Mesenchymal stem cell (in vitro differentiated cells and primary cell): ENCODE data around the gene GNAO1.

Experiments
- DNase-seq: peaks from one replicate; pipeline ENCODE4 v3.0.0-alpha.2; 2013
- H2AFZ ChIP-seq: one replicate; pipeline ENCODE4 v1.6.1; 2013; ENCODE audit warnings: low read depth, mild to moderate bottlenecking, control low read depth, inconsistent platforms, low read length, moderate library complexity
- H2AK5ac ChIP-seq: 2 replicates; pipeline ENCODE4 v1.6.1; 2013; ENCODE audit warnings: low read length, moderate library complexity, mild to moderate bottlenecking, inconsistent platforms; ENCODE audit not compliant: severe bottlenecking
- H2BK120ac ChIP-seq: one replicate; pipeline ENCODE4 v1.6.1; 2013; ENCODE audit warnings: low read depth, mild to moderate bottlenecking, inconsistent platforms, low read length, moderate library complexity
- H2BK12ac ChIP-seq, 2 experiments: one replicate each; pipeline ENCODE4 v1.6.1; 2013; ENCODE audit warnings: inconsistent platforms in 2 of 2, low read length in 2 of 2, mild to moderate bottlenecking in 2 of 2, moderate library complexity in 2 of 2, control low read depth in 1 of 2
- H2BK15ac ChIP-seq: one replicate; pipeline ENCODE4 v1.6.1; 2013; ENCODE audit warnings: mild to moderate bottlenecking, low read depth, inconsistent platforms; ENCODE audit not compliant: poor library complexity, severe bottlenecking
- H2BK5ac ChIP-seq: 2 replicates; pipeline ENCODE4 v1.6.1; 2013; ENCODE audit warnings: low read depth, mild to moderate bottlenecking, low read length, control low read depth, inconsistent platforms; ENCODE audit not compliant: poor library complexity, severe bottlenecking
- H3K14ac ChIP-seq, 2 experiments: one replicate each; pipeline ENCODE4 v1.6.1; 2013; ENCODE audit warnings: inconsistent platforms in 2 of 2, low read length in 2 of 2, control low read depth in 1 of 2, mild to moderate bottlenecking in 1 of 2, moderate library complexity in 1 of 2
- H3K18ac ChIP-seq, 2 experiments: one replicate each; pipeline ENCODE4 v1.6.1; 2013; ENCODE audit warnings: inconsistent platforms in 2 of 2, low read length in 2 of 2, control low read depth in 1 of 2, low read depth in 1 of 2, mild to moderate bottlenecking in 1 of 2
- H3K23ac ChIP-seq, 2 experiments: one replicate each; pipeline ENCODE4 v1.6.1; 2013; ENCODE audit warnings: inconsistent platforms in 2 of 2, low read length in 2 of 2, mild to moderate bottlenecking in 2 of 2, moderate library complexity in 2 of 2, control low read depth in 1 of 2
- H3K27ac ChIP-seq: 2 replicates; pipeline ENCODE4 v1.5.1; 2013; ENCODE audit warnings: mild to moderate bottlenecking, moderate library complexity, low read length, control low read depth, inconsistent platforms; ENCODE audit not compliant: poor library complexity, severe bottlenecking
- H3K27me3 ChIP-seq, 2 experiments: 2 replicates each; pipeline versions ENCODE4 v1.6.1 to v1.7.0; 2013; ENCODE audit warnings: low read length in 2 of 2, mild to moderate bottlenecking in 2 of 2, moderate library complexity in 2 of 2, control low read depth in 1 of 2, inconsistent platforms in 1 of 2; ENCODE audit not compliant: control insufficient read depth in 1 of 2, insufficient read depth in 1 of 2
- H3K36me3 ChIP-seq, 2 experiments: 2 replicates each; pipeline versions ENCODE4 v1.6.1 to v1.7.0; 2013; ENCODE audit warnings: low read length in 2 of 2, control low read depth in 1 of 2, inconsistent platforms in 1 of 2, low read depth in 1 of 2, mild to moderate bottlenecking in 1 of 2; ENCODE audit not compliant: insufficient read depth in 2 of 2, control insufficient read depth in 1 of 2
- H3K4ac ChIP-seq, 2 experiments: one replicate each; pipeline ENCODE4 v1.6.1; 2013; ENCODE audit warnings: inconsistent platforms in 2 of 2, low read length in 2 of 2, mild to moderate bottlenecking in 2 of 2, moderate library complexity in 2 of 2, control low read depth in 1 of 2, low read depth in 1 of 2
- H3K4me1 ChIP-seq: 2 replicates; pipeline ENCODE4 v1.6.1; 2013; ENCODE audit warnings: low read depth, low read length, control low read depth; ENCODE audit not compliant: control insufficient read depth, insufficient read depth
- H3K4me2 ChIP-seq: 2 replicates; pipeline ENCODE4 v1.6.1; 2013; ENCODE audit warnings: low read length, mild to moderate bottlenecking, inconsistent platforms; ENCODE audit not compliant: poor library complexity, severe bottlenecking
- H3K4me3 ChIP-seq, 2 experiments: 2 replicates each; pipeline versions ENCODE4 v1.5.1 to v1.7.0; 2013; ENCODE audit warnings: low read length in 2 of 2, mild to moderate bottlenecking in 2 of 2, control low read depth in 1 of 2, low read depth in 1 of 2; ENCODE audit not compliant: insufficient read depth in 1 of 2
- H3K79me1 ChIP-seq: replicated peaks from 2 replicates; pipeline ENCODE4 v1.6.1; 2013; ENCODE audit warnings: mild to moderate bottlenecking, control low read depth, low read length, inconsistent platforms; ENCODE audit not compliant: poor library complexity, severe bottlenecking
- H3K9ac ChIP-seq: 2 replicates; pipeline ENCODE4 v1.7.0; 2013; ENCODE audit warnings: mild to moderate bottlenecking, low read length, moderate library complexity
- H3K9me3 ChIP-seq: 2 replicates; pipeline ENCODE4 v1.7.0; 2013; ENCODE audit warnings: mild to moderate bottlenecking, low read length; ENCODE audit not compliant: control insufficient read depth
- H4K8ac ChIP-seq: one replicate; pipeline ENCODE4 v1.6.1; 2013; ENCODE audit warnings: inconsistent platforms, mild to moderate bottlenecking, low read length, moderate library complexity
- H4K91ac ChIP-seq: one replicate; pipeline ENCODE4 v1.6.1; 2013; ENCODE audit warnings: mild to moderate bottlenecking, low read length, inconsistent platforms
- WGBS: methylation state at CpG from one replicate; pipeline ENCODE4 v1.1.7; 2013; ENCODE audit warnings: mixed read lengths; 5-methylcytosine and 5-hydroxymethylcytosine counted together

GNAO1 gene

GRCh38 chr16:56363181-56363716 lies 172.0 kb downstream of the GNAO1 start:
- H3K4me1 ChIP-seq = peaks cover 5% of the 10 kb centered on the region
- no peaks in the 10 kb centered on the region for H3K27me3 ChIP-seq
- no peak overlapping the region for H3K18ac ChIP-seq
- no peak overlapping the region for H3K27ac ChIP-seq
- H3K9me3 ChIP-seq = no peaks in the 10 kb centered on the region
- WGBS = over 99% methylated on average over 5 of the region's 6 CpGs
- H2AFZ ChIP-seq = no peak overlapping the region
- peaks cover 29% of the 10 kb centered on the region for H3K79me1 ChIP-seq
- peaks cover 64 to 76% of the 10 kb centered on the region in 2 experiments for H3K36me3 ChIP-seq
- no peak overlapping the region for H2AK5ac ChIP-seq
- no peak overlapping the region for H3K14ac ChIP-seq
- no peak overlapping the region for H2BK5ac ChIP-seq
- no peak overlapping the region for H2BK15ac ChIP-seq
- DNase-seq = no peak
- H3K9ac ChIP-seq = no peak overlapping the region
- no peak overlapping the region for H4K8ac ChIP-seq
- H4K91ac ChIP-seq = no peak overlapping the region
- H3K4ac ChIP-seq = no peak overlapping the region
- no peak overlapping the region for H2BK12ac ChIP-seq
- no peak overlapping the region for H2BK120ac ChIP-seq
- H3K4me2 ChIP-seq = no peak overlapping the region
- no peak overlapping the region for H3K4me3 ChIP-seq
- no peak overlapping the region for H3K23ac ChIP-seq

DNA sequence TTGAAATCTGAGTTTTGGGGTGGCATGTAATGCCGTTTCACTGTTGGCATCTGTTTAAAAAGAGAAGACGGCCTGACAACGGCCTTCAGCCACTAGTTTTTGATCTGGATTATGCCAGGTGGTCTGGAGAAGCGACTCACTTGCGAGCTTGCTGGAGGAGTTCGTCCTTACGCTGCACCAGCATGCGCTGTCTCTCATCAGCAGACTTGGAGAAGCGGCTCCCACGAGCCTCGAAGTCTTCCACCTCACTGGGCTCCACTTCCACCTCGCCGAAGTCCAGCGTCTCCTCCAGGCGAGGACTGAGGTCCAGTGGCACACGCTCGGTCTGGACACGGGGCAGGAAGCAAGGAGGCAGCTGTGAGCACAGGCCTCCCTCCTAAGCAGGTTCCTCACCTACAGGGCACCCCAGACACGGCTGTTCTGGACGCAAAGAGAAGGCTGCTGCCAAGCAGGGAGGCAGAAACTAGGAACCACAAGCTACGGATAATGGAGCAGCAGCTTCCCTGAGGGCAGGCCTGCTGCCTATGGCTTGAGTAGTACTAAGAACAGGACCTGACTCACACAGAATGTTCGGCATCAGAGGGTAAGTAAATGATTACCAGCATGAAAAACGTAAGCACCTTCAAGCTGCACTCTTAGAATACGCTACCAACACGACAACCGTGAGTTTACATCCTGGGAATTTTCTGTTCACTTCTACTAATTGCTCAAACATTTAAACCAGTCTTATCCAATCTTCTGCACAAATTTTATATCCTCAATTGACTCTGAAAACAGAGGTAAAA lies 172.7 kb downstream of the GNAO1 start:
- no peak overlapping the region for H3K4ac ChIP-seq
- no peak overlapping the region for H3K14ac ChIP-seq
- H3K27ac ChIP-seq = no peak overlapping the region
- peaks cover 29% of the 10 kb centered on the region for H3K79me1 ChIP-seq
- H2AK5ac ChIP-seq = no peak overlapping the region
- peaks cover 64 to 83% of the 10 kb centered on the region in 2 experiments for H3K36me3 ChIP-seq
- no peak overlapping the region for H2BK5ac ChIP-seq
- no peak overlapping the region for H2AFZ ChIP-seq
- WGBS = 98% methylated on average over 26 of the region's 26 CpGs
- H2BK15ac ChIP-seq = no peak overlapping the region
- H3K27me3 ChIP-seq = no peaks in the 10 kb centered on the region
- H2BK12ac ChIP-seq = no peak overlapping the region
- no peaks in the 10 kb centered on the region for H3K9me3 ChIP-seq
- no peak overlapping the region for H3K23ac ChIP-seq
- no peak overlapping the region for H2BK120ac ChIP-seq
- H3K4me3 ChIP-seq = no peak overlapping the region
- H3K18ac ChIP-seq = no peak overlapping the region
- DNase-seq = no peak
- H3K4me1 ChIP-seq = peaks cover 5% of the 10 kb centered on the region
- no peak overlapping the region for H3K9ac ChIP-seq
- H4K91ac ChIP-seq = no peak overlapping the region
- H4K8ac ChIP-seq = peak overlapping the region; percentile 28
- H3K4me2 ChIP-seq = no peak overlapping the region

GRCh38 chr16:56364865-56365264 lies 173.6 kb downstream of the GNAO1 start:
- DNase-seq = no peak
- Histone ChIP-seq H3K27ac (no peak overlapping the region), H3K4ac (no peak overlapping the region), H3K23ac (no peak overlapping the region), H3K4me1 (peaks cover 5% of the 10 kb centered on the region), H3K79me1 (peaks cover 32% of the 10 kb centered on the region), H3K9me3 (no peaks in the 10 kb centered on the region), H3K27me3 (no peaks in the 10 kb centered on the region), H2BK12ac (no peak overlapping the region), H3K4me3 (no peak overlapping the region), H3K36me3 (peaks cover 64 to 89% of the 10 kb centered on the region in 2 experiments), H3K4me2 (no peak overlapping the region), H2AFZ (no peak overlapping the region), H3K9ac (no peak overlapping the region), H3K18ac (no peak overlapping the region), H2AK5ac (no peak overlapping the region), H2BK120ac (no peak overlapping the region), H2BK5ac (no peak overlapping the region), H2BK15ac (no peak overlapping the region), H4K91ac (no peak overlapping the region), H4K8ac (no peak overlapping the region), H3K14ac (no peak overlapping the region)
- 96% methylated on average over 8 of the region's 8 CpGs for WGBS

DNA sequence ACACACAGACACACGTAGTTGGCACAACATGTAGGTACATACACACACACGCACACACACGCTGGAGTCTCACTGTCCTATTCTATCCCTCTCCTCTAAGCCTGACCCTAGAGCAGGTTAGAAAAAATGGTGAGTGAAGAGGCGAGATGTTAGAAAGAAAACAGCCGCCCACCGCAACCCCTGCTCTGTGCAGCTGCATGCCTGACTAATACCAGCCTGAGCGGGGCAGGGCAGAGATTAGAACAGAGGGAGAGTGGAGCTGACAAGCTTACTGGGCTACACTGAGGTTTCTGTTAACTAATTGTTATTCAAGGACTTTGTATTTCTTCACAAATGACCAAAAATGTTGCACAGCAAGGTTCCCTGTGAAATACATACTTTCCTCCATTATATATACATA lies 174.3 kb downstream of the GNAO1 start:
- Histone ChIP-seq H2BK12ac (no peak overlapping the region), H3K27ac (no peak overlapping the region), H2AK5ac (no peak overlapping the region), H3K18ac (no peak overlapping the region), H3K4ac (no peak overlapping the region), H3K14ac (no peak overlapping the region), H4K91ac (no peak overlapping the region), H2BK15ac (no peak overlapping the region), H3K36me3 (peaks cover 57 to 83% of the 10 kb centered on the region in 2 experiments), H3K4me2 (no peak overlapping the region), H3K4me3 (no peak overlapping the region), H2BK120ac (no peak overlapping the region), H3K23ac (no peak overlapping the region), H2BK5ac (no peak overlapping the region), H3K4me1 (peaks cover 8% of the 10 kb centered on the region), H4K8ac (no peak overlapping the region), H3K9ac (no peak overlapping the region), H3K79me1 (peaks cover 30% of the 10 kb centered on the region), H3K27me3 (no peaks in the 10 kb centered on the region), H3K9me3 (no peaks in the 10 kb centered on the region), H2AFZ (no peak overlapping the region)
- DNase-seq = no peak
- WGBS = 97% methylated on average over 4 of the region's 7 CpGs
